Ovary (tissue), 3 donors: ENCODE results near the gene DGKI.

Source experiments
- POLR2A ChIP-seq: fragments of 450-650 bp; IDR thresholded peaks from one replicate; pipeline ENCODE4 v1.6.1; 2017; ENCODE audit warnings: antibody characterized with exemption, mild to moderate bottlenecking, moderate library complexity
- TF ChIP-seq, protein P1 (sequence below), 3 donors: fragments of 450-650 bp in 2 of 3; fragments of 200-600 bp in 1 of 3; IDR thresholded peaks; one replicate each; pipeline versions ENCODE4 v1.5.1 to v1.8.0; 2016 to 2022; ENCODE audit warnings: antibody characterized with exemption in 3 of 3, mild to moderate bottlenecking in 1 of 3
- donor health status: DM: no; HTN: no; CAD: no.

DNA sequence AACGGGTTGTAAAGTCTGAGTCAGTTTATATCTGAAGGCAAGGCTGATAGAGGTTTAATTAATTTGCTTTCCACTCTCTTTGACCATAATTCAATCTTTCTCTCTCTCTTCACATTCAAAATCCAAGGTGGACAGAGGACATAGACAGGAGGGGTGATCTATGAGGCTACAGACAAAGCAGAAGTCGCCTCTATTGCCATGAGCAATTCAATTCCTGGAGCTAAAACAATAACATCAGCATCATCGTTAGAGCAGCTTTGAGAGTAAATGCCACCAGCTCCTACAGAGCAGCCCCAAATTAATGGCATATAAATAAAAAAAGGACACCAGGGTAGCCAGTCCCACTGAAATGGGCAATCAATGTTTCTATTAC, 93.2 kb downstream of the DGKI start:
- TF ChIP-seq, protein P1, sequence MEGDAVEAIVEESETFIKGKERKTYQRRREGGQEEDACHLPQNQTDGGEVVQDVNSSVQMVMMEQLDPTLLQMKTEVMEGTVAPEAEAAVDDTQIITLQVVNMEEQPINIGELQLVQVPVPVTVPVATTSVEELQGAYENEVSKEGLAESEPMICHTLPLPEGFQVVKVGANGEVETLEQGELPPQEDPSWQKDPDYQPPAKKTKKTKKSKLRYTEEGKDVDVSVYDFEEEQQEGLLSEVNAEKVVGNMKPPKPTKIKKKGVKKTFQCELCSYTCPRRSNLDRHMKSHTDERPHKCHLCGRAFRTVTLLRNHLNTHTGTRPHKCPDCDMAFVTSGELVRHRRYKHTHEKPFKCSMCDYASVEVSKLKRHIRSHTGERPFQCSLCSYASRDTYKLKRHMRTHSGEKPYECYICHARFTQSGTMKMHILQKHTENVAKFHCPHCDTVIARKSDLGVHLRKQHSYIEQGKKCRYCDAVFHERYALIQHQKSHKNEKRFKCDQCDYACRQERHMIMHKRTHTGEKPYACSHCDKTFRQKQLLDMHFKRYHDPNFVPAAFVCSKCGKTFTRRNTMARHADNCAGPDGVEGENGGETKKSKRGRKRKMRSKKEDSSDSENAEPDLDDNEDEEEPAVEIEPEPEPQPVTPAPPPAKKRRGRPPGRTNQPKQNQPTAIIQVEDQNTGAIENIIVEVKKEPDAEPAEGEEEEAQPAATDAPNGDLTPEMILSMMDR (IDR thresholded peaks at IDR 0.05): no peak
- TF ChIP-seq POLR2A: no peak
